LNCAP (cell line): ENCODE results near the gene CBX3.

Source experiments
- CTCF ChIP-seq: fragments of 450-650 bp; IDR thresholded peaks from 2 replicates; pipeline ENCODE4 v1.5.1; 2017; ENCODE audit warnings: mild to moderate bottlenecking

Gene CBX3

GRCh38 chr7:26191233-26191973 lies 10.1 kb upstream of the CBX3 start:
- no peak for TF ChIP-seq CTCF

GRCh38 chr7:26191974-26192479 lies 9.5 kb upstream of the CBX3 start:
- TF ChIP-seq CTCF: no peak

- TF ChIP-seq CTCF: no peak
These were observed 9.0 kb upstream of the CBX3 start for GRCh38 chr7:26192485-26193087.

- TF ChIP-seq CTCF: no peak
These were observed 7.9 kb upstream of the CBX3 start for GRCh38 chr7:26193432-26194207.

GRCh38 chr7:26195182-26195581 lies 6.4 kb upstream of the CBX3 start:
- TF ChIP-seq CTCF: no peak

- TF ChIP-seq CTCF: no peak
These were observed 5.5 kb upstream of the CBX3 start for GRCh38 chr7:26195867-26196657.
